Measurements from ENCODE around the gene PYGO2.

PYGO2 gene

GRCh38 chr1:155002464-155003226 lies 41.1 kb upstream of the PYGO2 start, which contains the start of gene ZBTB7B:
Gene ZBTB7B (plus strand): TSS chr1:155002802. CDS start chr1:155014661, 11,859 bp downstream.
- TF ChIP-seq, protein P1, sequence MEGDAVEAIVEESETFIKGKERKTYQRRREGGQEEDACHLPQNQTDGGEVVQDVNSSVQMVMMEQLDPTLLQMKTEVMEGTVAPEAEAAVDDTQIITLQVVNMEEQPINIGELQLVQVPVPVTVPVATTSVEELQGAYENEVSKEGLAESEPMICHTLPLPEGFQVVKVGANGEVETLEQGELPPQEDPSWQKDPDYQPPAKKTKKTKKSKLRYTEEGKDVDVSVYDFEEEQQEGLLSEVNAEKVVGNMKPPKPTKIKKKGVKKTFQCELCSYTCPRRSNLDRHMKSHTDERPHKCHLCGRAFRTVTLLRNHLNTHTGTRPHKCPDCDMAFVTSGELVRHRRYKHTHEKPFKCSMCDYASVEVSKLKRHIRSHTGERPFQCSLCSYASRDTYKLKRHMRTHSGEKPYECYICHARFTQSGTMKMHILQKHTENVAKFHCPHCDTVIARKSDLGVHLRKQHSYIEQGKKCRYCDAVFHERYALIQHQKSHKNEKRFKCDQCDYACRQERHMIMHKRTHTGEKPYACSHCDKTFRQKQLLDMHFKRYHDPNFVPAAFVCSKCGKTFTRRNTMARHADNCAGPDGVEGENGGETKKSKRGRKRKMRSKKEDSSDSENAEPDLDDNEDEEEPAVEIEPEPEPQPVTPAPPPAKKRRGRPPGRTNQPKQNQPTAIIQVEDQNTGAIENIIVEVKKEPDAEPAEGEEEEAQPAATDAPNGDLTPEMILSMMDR (IDR thresholded peaks at IDR 0.05; ENCODE audit: low read depth, low read length) = no peak; the same call in 1 of the 2 replicates
- DNase-seq (ENCODE audit: extremely low read depth, low read depth) = no peak

DNA sequence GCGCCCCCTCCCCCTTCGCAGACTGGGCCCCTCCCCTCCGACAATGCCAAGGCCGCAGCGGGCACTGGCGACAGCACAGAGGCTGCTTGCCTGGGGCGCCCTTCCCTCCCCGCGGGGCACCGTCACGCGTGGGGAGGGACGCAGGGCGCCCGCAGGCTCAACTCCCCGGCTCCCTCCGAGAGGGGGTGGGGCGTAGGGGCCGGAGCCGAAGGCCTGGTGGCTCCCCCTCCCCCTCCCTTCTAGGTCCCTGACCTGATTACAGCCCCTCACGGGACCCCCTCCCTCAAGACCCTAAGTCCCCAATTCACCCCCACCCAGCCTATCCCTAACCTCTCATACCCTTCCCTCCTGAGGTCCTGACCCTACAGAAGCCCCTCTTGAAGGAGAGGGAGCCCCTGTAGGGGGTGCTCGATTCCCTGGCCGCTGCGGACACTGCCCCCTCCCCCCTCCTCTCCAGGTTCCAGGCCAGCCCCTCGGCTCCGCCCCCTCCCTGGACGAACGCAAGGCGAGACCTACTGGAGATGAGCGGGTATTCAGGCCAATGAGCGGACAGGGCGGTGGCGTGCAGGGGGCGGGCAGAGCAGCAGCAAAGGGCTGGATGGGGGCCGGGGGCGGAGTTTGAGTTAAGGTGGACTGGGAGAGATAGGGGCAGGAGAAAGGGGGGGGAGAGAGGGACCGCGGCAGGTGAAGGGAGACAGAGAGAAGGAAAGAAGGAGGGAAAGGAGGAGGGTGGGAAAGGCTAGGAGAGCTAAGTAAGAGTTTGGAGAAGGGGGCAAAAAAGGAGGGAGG lies 40.3 kb upstream of the PYGO2 start:
- peak; percentile 98 for DNase-seq (ENCODE audit: extremely low read depth, low read depth)
- TF ChIP-seq, protein P1 (IDR thresholded peaks at IDR 0.05; ENCODE audit: low read depth, low read length) = peak; percentile 65

DNA sequence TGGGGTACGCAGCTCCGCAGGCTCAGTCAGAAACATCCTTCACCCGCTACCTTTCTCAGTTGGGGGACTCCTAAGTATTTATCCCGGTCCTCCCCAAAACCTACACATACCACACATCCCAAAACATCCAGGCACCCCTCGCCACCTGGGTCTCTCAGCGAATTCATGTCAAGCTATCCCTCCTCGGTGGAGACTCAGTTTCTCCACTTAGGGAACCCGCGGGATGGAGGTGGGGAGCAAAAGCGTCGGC lies 39.8 kb upstream of the PYGO2 start:
- TF ChIP-seq, protein P1 (IDR thresholded peaks at IDR 0.05; ENCODE audit: low read depth, low read length) = no peak
- no peak for DNase-seq (ENCODE audit: extremely low read depth, low read depth)

- DNase-seq (ENCODE audit: extremely low read depth, low read depth) = no peak
- TF ChIP-seq, protein P1 (IDR thresholded peaks at IDR 0.05; ENCODE audit: low read depth, low read length) = no peak
Measured at GRCh38 chr1:155000726-155001424, 39.3 kb upstream of the PYGO2 start.

GRCh38 chr1:155000411-155000725 lies 38.8 kb upstream of the PYGO2 start:
- TF ChIP-seq, protein P1 (IDR thresholded peaks at IDR 0.05; ENCODE audit: low read depth, low read length) = no peak
- DNase-seq (ENCODE audit: extremely low read depth, low read depth) = no peak

DNA sequence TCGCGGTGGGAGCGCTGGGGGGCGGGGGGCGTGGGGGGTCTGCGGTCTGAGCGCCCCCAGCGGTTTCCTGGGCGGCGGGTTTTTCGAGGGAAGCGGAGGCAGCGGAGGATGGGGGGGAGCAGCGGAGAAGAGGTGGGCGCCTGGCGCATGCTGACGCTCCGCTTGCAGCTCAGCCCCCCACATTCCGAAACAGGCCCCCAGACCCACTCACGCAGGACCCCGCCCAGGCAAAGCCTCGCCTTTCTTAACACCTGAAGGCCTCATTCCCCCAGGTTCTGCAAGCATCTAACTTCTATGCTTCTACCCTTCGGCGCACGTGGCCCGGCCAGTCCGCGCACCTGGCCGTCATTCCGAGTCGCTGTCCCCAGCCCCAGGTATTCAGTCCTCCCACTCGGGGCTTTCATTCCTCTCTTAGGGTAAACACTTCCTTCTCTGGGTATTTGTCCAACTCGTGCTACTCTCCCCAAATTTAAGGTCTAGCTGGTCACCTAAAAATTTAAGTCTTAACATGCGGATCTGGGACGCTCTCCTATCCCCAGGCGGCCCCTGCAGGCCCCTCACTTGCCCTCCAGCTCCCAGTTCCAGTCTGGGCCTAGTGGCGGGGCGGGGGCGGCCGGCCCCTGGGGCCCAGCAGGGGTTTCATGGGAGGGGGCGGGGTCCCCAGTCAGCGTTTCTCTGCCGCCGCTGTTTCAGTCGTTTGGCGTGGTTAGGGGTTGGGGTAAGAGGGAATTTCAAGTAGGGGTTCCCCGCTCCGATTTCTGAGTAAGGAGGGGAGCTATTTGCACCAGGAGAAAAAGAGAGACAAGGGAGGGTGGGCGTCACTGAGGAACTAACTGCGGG lies 38.2 kb upstream of the PYGO2 start:
- TF ChIP-seq, protein P1 (IDR thresholded peaks at IDR 0.05; ENCODE audit: low read depth, low read length) = no peak
- DNase-seq (ENCODE audit: extremely low read depth, low read depth) = no peak
